ENCODE results near the gene HTRA3.

Gene HTRA3

DNA sequence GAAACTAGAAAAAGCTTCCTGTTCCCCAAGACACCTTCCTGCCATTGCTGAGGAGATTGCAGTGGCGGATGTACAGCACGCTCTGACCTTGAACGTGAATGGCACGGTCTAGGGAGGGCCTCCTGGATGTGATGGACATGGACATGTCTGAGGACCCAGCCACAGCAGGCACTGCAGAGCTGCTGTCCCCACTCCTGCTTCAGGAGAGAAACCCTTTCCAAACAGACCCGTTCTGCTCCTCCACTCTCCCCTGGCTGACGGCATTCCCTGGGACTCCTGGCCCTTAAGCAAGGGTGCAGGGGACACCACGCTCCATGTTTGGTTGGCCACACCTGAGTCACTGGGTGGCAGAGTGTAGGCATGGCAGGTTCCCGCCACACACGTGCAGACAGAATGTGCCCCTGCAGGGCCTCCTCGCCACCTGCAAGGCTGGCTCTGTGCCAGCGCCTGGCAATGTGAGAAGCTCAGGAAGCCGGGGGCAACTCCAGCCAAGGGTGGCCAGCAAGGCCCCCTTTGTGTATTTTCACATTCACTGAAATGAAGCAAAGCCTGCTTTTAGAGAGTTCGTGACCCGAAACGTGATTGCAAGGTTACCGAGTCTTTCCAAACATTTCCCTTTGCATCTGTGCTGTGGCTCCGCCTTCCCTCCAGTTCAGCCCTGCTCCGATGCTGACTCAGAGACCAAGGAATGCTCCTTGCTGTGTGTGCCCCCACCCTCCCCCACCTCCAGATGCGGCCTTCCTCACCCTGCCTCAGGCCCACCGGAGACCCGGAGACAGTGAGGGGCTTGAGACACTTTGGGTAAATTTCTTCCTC, 46.1 kb downstream of the HTRA3 start:
- DNase-seq = no peak

DNA sequence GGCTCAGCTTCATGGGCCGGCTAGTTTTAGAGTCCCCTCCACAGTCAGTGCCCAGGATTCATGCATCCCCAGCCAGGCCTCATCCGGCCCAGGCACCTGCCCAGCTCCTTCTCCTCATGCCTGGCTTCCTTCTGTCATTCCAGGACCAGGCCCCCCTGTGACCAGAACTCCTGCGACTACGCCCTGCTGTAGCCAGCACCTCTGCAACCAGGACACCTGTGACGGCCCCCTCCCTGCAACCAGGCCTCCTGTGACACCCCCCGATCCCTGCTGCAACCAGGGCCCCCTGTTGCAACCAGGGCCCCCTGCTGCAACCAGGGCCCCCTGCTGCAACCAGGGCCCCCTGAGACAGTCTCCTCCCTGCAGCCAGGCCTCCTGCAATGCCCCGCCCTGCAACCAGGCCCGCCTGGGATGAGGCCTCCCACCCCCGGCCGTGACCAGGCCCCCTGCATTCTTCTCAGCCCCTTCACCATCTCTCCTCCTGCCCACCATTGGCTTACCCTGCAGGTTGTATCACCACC, 46.8 kb downstream of the HTRA3 start:
- no peak for DNase-seq

DNA sequence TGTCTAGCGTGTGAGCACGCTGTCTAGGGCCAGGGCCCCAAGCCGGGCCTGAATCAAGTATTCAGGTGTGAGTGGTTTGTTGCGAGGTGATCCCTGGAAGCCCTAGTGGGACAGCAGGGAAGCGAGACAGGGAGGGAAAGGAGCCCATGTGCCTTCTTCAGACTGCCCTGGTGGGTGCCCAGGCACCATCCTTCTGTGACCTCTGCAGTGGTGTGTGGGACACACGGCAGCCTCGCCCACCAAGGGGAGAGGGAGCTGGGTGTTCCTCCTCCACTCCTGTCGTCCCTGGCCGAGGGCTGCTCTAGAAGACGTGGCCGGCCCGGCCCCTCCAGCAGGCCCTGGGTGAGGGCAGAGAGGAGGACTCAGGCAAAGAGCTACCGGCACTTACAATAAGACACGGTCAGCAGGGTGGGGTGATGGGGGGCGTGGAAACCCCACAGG, 47.4 kb downstream of the HTRA3 start:
- no peak for DNase-seq

DNA sequence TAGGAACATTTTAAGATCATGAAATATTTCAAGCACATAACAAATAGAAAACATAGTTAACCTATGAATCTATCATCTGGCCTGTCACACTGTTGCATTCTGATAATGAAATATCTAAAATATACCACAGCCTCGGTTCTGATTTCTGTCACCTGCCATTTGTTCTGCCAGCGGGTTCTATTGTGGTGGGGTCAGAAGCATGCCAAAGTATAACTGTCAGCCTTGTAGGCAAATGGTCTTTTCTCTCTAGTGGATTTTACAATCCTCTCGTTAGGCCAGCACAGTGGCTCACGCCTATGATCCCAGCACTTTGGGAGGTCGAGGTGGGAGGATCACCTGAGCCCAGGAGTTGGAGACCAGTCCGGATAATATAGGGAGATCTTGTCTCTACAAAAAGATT, 47.9 kb downstream of the HTRA3 start:
- no peak for DNase-seq

DNA sequence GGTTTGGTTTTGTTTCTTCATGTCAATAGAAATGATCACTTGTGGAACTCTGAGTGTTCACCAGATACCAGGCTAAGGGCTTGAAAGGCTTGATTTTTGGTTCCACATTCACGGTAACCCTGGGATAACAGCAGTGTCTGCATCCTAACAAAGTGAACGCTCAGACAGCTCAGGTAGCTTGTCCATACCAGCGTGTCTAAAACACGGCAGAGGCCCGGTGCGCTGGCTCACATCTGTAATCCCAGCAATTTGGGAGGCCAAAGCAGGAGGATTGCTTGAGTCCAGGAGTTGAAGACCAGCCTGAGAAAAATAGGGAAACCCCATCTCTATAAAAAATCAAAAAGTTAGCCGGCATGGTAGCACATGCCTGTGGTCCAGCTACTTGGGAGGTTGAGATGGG, 49.0 kb downstream of the HTRA3 start:
- DNase-seq = no peak

DNA sequence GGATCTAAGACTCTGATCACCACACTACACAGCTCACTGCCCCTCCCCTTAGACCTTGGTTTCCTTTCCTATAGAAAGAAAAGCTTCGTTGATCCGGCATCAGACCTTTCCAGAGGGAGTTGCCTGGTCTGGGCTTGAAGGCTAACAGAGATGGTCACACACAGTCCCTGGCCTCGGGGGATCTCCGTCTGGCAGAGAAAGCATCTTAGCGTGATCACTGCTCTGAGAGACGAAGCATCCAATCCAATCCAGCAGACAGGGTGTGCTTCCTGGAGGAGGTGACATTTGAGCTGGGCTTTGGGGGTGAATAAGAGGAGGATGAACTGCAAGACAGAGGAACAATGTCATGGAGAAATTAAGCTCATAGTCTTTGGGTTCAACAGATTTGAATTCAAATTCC, 49.5 kb downstream of the HTRA3 start:
- no peak for DNase-seq

DNA sequence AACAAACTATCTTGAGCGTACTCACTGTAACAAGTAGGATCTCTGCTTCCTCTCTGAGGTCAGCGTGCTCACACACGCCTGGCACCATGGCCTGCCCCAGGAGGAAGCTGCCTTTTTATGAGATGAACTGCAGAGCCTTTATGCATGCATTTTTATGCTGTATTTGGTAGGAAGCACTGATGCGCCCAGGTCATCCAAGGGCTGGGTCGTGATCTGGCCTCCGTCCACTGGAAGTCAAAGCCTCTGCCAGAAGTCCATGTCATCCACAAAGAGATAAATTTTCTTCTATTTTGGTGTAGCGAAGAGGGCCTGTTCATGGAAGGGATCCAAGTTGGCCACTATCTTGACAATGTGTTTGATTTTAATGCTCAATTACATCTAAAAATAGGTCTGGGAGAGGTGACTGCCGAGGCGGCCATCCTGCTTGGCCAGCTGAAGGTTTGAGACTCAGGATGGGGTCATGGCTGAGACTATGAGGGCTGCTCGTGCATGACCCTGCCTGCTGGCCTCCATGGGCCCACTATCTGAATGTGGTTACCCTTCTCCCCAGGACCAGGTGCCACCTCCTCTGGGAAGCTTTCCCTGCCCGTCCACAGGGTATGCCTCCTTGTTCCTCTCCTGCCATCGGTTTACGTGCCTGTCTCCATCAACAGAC, 50.3 kb downstream of the HTRA3 start:
- DNase-seq = no peak

DNA sequence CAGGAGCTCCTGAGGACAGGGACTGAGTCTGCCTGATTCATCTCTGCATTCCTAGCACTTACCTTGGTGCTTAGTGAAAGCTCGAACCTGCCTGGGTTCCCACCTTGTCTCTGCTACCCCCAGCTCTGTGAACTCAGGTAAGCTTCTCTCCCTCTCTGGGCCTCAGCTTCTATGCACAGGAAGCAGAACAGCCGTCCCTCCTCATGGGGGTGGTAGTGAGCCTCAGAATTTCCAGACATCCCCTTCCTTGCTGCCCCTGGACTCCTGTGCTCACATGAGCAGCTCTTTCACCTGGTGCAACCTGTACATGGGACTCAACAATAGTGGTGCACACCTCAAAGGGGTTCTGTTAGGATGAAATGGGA, 50.8 kb downstream of the HTRA3 start:
- DNase-seq = no peak

DNA sequence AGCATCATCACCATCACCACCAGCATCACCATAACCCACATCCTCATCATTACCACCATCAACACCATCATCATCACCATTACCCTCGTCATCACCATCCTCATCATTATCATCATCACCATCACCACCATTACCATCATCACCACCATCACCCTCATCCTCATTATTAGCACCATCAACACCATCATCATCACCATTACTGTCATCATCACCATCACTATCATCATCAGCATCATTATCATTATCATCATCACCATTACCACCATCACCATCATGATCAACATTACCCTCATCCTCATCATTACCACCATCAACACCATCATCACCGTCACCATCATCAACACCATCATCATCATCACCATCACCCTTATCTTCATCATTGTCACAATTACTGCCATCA, 51.7 kb downstream of the HTRA3 start:
- DNase-seq = no peak

DNA sequence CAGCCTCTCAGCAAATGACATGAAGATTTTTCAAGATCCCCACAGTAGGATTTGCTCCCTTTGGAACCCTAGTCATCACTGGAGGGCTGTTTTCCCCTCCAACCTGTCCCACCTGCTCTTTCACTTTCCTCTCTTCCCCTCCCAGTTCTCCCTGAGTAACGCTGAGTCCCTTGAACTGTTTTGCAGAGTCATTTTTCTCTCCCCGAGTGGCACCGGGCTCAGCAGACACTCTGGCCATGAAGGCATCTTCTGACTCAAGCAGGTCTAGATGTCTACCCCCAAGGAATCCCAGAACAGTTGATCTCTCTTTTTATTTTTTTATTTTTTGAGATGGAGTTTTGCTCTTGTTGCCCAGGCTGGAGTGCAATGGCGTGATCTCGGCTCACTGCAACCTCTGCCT, 52.2 kb downstream of the HTRA3 start:
- DNase-seq = no peak

DNA sequence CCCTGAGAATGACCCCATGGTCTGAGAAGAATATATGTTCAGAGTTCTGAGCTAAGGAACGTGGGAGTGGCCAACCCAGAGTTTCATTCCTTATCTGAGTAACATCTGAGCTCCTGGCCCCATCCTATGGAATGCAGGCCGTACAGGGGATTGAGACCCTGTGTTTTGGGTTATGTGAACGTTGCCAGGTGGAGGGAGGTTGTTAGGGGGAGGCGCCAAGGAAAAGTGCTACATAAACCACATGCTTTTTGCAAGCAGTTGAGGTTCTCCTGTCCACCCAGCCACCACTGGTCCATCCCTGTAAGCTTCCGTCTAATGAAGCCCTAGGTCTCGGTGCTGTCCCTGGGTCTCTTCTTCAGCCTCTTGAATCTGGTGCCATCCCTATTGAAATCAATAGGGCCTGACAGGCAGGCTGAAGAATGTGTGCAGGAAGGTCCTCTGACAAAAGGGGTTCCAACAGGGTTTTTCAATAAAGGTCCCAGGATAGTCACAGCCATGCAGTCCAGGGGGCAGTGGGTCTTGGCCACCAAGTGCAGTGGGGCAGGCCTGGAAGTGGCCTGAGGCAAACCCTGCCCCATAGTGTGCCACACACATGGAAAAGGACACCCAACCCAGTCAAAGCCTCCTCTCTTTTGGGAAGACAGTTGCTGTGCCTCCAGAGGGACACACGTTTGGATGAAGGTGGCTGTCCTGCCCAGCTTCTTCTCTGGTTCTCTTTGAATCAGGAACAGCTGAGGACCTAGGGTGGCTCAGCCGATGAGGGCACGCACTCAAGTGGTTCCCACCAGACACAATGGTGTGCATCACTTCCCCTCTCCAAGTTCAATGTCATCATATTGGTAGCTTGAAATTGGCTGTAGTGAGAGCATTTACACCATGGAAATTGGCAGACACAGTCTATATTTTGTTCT, 53.5 kb downstream of the HTRA3 start:
- no peak for DNase-seq

DNA sequence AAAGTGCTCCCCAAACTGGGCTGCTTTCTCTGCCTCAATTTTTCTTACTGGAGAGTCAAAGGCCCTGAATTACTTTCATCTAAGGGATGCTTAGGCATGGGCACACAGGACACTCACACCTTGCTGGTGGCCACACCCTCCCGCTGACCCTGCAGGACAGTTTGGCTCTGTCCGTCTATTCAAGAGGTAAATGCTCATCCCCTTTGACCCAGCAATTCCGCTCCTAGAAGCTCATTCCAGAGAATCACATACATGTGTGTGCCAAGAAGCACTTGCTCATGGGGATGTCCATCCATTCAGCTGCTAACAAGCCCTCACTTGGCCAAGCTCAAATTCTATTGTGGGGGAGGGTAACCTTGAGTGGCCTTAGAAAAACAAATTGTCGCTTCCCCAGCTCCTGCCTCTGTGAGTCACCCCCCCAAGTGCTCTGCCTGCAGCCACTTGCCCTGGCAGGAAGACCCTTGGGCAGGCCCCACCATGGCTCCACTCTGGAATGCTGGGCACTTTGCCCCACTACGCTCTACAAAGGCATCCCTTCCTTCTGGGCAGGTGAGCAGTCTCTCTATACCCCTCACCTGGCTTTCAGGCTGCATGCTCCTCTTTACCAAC, 54.5 kb downstream of the HTRA3 start:
- no peak for DNase-seq

DNA sequence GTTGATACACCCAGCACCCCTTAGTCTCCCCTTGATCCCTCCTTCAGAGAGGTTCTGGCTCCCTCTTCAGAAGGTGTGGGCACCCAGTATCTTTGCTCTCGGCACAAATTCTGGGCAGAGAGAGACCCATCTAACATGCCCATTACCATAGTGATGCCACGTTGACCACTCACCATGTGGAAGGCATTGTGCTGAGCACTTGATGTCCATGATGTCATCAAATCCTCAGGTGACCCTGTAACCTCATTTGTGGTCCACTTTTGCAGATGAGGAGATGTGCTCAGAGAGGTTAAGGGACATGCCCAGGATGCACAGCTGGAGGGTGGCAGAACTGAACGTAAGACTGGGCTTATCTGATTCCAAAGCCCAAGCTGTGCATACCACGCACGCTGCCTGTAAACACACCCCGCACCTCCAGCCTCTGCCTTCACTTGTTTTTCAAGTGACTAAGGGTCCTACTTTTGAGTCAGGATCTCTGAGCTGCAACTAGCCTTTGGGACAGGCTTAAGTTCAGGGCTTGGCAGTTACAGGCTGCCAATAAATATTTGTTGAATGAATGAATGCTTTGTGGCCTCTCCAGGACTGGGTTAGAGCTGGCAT, 55.2 kb downstream of the HTRA3 start:
- DNase-seq = no peak

DNA sequence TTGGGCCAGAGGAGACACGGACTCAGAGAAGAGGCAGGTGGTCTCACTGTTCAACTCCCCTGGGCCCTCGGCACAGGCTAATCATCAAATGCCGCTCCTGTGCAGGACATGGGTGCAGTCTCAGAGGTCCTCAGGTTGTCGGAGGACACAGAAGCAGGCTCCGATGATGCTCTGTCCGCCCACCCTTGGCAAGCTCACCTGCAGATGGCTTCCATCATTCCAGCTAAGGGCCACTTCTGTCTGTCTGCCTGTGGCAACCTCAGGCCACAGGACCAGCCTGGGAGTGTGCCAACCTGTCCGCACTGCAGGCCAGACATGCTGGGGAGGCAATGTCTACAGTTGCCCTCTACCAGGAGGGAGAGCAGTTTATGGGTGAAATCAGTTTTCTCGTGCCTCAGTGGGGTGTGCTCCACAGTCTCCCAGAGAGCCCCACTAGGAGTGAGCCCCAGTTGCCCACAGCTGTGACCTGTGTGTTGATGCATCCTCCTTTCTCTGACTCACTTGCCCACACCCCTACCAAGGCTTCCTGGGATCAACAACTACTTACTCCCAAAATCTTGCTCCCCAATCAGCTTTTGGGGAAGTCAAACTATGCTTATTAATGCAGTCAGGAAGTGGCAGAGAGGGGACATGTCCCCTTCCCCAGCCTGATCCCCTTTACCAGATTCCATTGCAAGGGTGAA, 55.9 kb downstream of the HTRA3 start:
- no peak for DNase-seq

DNA sequence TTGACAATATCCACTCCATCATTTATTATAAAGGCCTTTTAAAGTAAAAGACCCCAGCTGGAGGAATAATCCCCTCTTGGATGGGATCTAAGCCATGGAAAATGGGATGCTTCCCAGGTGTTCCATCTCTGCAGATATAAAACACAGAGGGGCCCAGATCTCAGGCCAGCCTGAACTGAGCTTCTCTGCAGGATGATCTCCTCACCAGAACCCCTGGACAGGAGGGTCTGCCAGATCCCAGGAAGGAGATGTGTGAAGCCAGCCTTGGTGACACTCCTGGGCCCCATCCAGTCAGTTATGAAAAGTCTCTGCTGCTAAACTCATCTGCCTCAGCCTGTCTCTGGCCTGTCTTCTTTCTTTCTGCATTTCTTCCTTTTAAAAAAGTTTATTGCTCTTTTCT, 56.7 kb downstream of the HTRA3 start:
- no peak for DNase-seq

DNA sequence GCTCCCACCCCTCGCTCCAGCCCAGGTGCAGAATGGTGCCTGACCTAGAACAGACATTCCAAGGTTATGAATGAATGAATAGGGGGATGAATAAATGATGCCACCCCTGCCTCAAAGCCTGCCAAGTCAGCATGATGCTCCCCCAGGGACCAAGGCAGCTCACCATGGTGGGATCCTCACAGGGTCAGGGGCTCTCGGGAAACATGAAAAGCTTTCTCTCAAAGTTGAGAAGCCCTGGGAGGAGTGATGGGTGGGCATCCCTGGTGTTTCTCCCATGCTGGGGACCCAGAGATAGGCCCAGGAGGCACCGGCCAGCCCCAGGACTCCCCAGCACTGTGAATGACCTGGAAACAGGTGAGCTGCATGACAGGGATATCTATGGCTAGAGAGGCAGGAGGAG, 58.9 kb downstream of the HTRA3 start:
- no peak for DNase-seq

DNA sequence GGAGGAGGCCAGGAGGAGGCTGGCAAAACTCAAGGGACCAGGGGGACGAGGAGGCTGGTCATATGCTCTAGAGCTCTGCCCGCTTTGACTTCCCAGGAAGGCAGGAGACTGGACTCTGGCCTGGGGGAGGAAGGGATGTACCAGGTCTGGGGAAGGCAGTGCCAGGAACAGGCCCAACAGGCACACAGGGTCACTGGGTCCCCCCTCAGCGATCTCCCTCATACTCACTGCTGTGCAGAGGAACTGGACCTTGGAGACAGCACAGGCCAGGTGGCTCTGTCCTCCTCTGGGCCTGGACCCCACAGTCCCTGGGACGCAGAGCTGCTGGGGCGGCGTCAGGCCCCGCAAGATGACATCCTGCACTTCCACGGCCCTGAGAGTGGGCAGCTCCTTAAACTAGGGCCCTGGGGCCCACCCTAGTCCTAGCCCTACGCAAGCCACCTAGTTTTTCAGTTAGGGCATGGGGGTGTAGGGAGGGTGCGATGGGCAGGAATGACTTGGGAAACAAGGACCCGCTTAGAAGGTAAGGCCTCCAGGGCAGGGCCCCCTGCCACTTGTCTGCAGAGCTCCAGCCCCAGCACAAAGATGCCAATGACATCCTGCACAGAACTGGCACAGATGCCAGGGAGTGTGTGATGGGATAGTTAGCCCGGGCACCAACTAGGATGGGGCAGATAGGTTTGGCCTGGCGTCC, 59.5 kb downstream of the HTRA3 start:
- no peak for DNase-seq

DNA sequence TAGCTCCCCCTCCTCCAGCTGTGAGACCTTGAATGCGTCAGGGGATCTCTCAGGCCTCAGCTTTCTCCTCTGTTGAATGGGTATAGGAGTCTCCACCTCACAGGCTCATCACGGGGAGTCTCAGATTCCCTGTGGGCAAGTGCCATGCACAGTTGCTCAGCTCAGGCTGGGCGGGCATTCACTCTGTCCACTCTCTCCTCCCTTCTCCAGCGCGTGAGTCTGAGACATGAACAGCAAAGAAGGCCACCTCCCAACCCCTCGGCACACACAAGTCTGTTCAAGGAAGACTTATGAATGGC, 60.0 kb downstream of the HTRA3 start:
- no peak for DNase-seq

DNA sequence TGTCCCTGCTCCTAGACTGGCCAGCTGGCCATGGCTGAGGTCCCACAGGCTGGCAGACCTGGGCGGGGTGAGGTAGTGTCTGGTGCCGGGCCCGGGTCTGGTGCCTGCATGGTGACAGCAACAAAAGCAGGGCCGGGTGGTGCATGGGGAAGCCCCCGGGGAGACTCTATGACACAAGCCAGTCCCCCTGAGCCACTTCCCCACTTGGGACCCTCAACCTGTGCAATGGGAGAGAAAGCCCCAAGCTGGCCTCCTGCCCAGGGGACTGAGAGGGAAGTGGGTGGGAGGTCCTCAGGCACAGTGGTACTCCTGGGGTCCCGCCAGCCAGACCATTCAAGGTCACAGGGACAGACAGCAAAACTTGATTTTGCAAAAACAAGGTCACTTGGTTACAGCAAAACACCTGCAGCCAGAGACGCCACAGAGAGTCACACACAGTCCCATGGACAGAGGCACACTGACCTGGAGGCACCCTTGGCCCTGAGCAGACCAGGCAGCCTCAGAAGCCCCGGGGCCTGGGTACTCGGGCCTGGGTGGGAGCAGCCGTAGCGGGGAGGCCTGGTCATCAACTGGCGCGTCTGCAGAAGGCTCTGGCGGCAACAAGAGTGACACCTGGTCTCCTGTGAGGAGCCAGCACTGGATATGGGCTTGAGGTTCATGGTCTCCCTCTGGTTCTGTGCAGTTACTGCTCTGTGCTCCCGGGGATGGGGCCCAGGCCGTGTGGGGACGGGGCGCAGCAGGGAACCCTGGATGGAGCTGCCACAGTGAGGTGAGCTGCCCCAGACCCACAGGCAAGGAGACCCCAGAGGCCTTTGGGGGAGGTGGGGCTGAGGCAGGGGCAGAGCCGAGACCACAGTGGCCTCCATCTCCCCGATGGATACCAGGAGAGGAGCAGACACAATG, 60.6 kb downstream of the HTRA3 start:
- DNase-seq = no peak

DNA sequence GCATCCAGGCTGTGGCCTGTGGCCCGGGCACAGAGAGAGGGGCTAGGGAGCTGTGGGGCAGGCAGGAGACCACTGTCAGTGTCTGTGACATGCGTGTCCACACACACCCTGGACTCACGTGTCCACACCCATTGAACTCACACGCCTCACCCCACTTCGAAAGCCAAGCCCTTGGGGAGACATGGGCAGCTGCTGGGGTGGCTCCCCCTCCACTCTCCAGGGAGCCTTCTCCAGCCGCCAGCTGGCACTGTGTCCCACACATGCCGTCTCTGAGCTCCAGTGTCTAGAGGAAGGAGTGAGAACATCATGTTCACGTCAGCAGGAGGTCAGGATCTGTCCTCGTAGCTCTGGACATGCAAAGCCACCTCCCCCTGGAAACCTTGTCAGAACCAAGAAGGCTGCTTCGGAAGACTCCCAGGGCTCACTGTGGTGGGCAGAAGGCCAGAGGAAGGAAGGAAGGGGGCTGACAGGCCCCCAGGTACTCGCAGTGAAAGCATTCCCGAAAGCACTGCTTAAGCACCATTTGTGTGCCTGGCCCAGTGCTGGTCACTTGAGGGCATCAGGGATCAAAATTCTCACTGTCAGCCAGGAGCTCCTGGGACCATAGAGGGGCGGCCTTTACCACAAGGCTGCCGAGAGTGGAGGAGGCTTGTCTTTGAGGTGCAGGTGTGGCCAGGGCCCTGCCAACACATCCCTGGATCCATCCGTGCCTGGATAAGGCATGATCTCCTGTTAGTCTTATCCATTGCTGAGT, 61.4 kb downstream of the HTRA3 start:
- DNase-seq = no peak

Measured in NK-92 treated with Interleukin-12 subunit alpha and Interleukin-12 subunit beta, amount 100 ng/mL, for 24 hours (cell line).